SH-SY5Y (cell line): ENCODE data around the gene ARIH1.

Experiments
- GATA2 ChIP-seq: IDR thresholded peaks from 2 replicates; pipeline ENCODE4 v1.6.1; 2011; ENCODE audit warnings: mild to moderate bottlenecking, low read depth, low read length
- GATA3 ChIP-seq: IDR thresholded peaks from 2 replicates; pipeline ENCODE4 v1.6.1; 2011; ENCODE audit warnings: low read depth, mild to moderate bottlenecking, low read length, moderate library complexity

GRCh38 chr15:72616491-72617210 is 142.5 kb downstream of the ARIH1 start:
- no peak for TF ChIP-seq GATA3
- TF ChIP-seq GATA2 = no peak
